ENCODE measurements around the gene NAALADL2.

DNA sequence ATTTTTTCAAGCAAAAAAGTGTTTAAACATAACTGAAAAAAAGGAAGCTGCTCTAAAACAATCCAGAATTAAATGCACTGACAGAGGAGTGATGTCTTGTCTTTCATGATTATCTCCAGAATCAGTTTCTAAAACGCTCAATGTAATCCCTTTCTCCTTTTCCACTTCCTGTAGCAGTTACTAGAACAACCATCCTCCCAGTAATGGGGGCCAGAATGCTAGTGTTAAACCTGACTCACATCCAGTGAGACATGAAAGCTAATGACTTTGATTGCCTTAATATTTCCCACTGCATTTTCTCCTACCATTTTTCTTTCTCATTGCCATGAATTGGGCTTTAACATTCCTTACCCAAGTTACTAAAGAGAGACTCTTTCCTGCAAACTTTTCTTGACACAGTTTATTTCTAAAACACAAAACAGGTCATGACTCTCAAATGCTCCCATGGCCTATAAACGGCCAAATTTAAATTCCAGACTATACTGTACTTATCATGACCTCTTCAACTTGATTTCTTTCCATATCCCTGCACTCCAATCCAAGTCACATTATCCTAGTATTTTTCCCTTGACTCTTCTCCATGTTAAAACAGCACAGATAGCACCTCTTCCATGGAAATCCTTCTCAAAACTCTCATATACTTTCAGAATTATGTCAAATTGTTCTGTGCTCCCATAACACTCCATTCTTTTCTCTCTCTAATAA is 341.4 kb downstream of the NAALADL2 start:
- TF ChIP-seq, protein P1, sequence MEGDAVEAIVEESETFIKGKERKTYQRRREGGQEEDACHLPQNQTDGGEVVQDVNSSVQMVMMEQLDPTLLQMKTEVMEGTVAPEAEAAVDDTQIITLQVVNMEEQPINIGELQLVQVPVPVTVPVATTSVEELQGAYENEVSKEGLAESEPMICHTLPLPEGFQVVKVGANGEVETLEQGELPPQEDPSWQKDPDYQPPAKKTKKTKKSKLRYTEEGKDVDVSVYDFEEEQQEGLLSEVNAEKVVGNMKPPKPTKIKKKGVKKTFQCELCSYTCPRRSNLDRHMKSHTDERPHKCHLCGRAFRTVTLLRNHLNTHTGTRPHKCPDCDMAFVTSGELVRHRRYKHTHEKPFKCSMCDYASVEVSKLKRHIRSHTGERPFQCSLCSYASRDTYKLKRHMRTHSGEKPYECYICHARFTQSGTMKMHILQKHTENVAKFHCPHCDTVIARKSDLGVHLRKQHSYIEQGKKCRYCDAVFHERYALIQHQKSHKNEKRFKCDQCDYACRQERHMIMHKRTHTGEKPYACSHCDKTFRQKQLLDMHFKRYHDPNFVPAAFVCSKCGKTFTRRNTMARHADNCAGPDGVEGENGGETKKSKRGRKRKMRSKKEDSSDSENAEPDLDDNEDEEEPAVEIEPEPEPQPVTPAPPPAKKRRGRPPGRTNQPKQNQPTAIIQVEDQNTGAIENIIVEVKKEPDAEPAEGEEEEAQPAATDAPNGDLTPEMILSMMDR (conservative IDR thresholded peaks at IDR 0.05; ENCODE audit: low read depth, low read length) = no peak
- TF ChIP-seq EZH2phosphoT487 (IDR thresholded peaks at IDR 0.05; ENCODE audit: borderline replicate concordance, low read length) = no peak
- TF ChIP-seq EZH2 (IDR thresholded peaks at IDR 0.05; ENCODE audit: low read length, unreplicated experiment) = no peak
